ENCODE data around the gene EXOC6. TPM values are rescaled to one million over a fixed set of nuclear protein-coding genes. Genes with fewer than 3 reads are reported as not detected.
A peak's percentile ranks its signal among the peaks of the same experiment; 100 is the strongest.

Gene EXOC6
- polyA plus RNA-seq, 1 donor from 2014 or later = 26.3 TPM

GRCh38 chr10:92849576-92850090 lies 1.3 kb downstream of the EXOC6 start:
- H4K20me1 ChIP-seq (ENCODE audit: insufficient read depth) = no peaks in the 10 kb centered on the region
- H3K4me2 ChIP-seq (ENCODE audit: low read length) = peak overlapping the region; percentile 93
- peak overlapping the region; percentile 97 for H3K4me3 ChIP-seq (ENCODE audit: low read length)
- TF ChIP-seq TAF1 (IDR thresholded peaks at IDR 0.05; ENCODE audit: low read depth) = no peak
- no peak for TF ChIP-seq RAD21 (conservative IDR thresholded peaks at IDR 0.05)
- no peak for TF ChIP-seq EZH2 (IDR thresholded peaks at IDR 0.05; ENCODE audit: borderline replicate concordance, insufficient read depth, low read length, poor library complexity, severe bottlenecking)
- no peak for TF ChIP-seq CTCF (IDR thresholded peaks at IDR 0.05; ENCODE audit: poor library complexity, severe bottlenecking)
- TF ChIP-seq SMC3 (conservative IDR thresholded peaks at IDR 0.05; ENCODE audit: poor library complexity) = no peak
- no peak for TF ChIP-seq POLR2AphosphoS5 (IDR thresholded peaks at IDR 0.05)
- no peak for TF ChIP-seq MXI1 (conservative IDR thresholded peaks at IDR 0.05; ENCODE audit: poor library complexity, severe bottlenecking)
- TF ChIP-seq REST (IDR thresholded peaks at IDR 0.05; ENCODE audit: borderline replicate concordance) = no peak
- TF ChIP-seq EP300 (conservative IDR thresholded peaks at IDR 0.05; ENCODE audit: poor library complexity, severe bottlenecking) = no peak
- peak overlapping the region; percentile 85 for H3K9ac ChIP-seq (ENCODE audit: low read length)
- peaks cover 28% of the 10 kb centered on the region for H3K79me2 ChIP-seq (replicated peaks; ENCODE audit: insufficient read depth, low read length)
- no peak overlapping the region for H3K27ac ChIP-seq (ENCODE audit: low read length)
- H2AFZ ChIP-seq (ENCODE audit: low read depth, low read length) = no peak overlapping the region
- no peaks in the 10 kb centered on the region for H3K9me3 ChIP-seq (ENCODE audit: low read length)
- H3K9me2 ChIP-seq (ENCODE audit: insufficient read depth, low read length) = no peaks in the 10 kb centered on the region
- no peaks in the 10 kb centered on the region for H3F3A ChIP-seq (ENCODE audit: insufficient read depth, low read length, poor library complexity, severe bottlenecking)
- H3K27me3 ChIP-seq (ENCODE audit: insufficient read depth, low read depth, low read length) = no peaks in the 10 kb centered on the region
- no peaks in the 10 kb centered on the region for H3K36me3 ChIP-seq (ENCODE audit: insufficient read depth, low read length)

- TF ChIP-seq TAF1 (IDR thresholded peaks at IDR 0.05; ENCODE audit: low read depth) = no peak
- TF ChIP-seq MXI1 (conservative IDR thresholded peaks at IDR 0.05; ENCODE audit: poor library complexity, severe bottlenecking) = no peak
- TF ChIP-seq RAD21 (conservative IDR thresholded peaks at IDR 0.05) = no peak
- no peak for TF ChIP-seq REST (IDR thresholded peaks at IDR 0.05; ENCODE audit: borderline replicate concordance)
- Histone ChIP-seq H3K36me3 (ENCODE audit: insufficient read depth, low read length) (no peaks in the 10 kb centered on the region), H3K79me2 (replicated peaks; ENCODE audit: insufficient read depth, low read length) (peaks cover 33% of the 10 kb centered on the region), H3K27me3 (ENCODE audit: insufficient read depth, low read depth, low read length) (no peaks in the 10 kb centered on the region), H3K9me2 (ENCODE audit: insufficient read depth, low read length) (no peaks in the 10 kb centered on the region), H3K4me3 (ENCODE audit: low read length) (peak overlapping the region; percentile 97), H3F3A (ENCODE audit: insufficient read depth, low read length, poor library complexity, severe bottlenecking) (no peaks in the 10 kb centered on the region), H3K9me3 (ENCODE audit: low read length) (no peaks in the 10 kb centered on the region), H3K4me2 (ENCODE audit: low read length) (peak overlapping the region; percentile 93), H2AFZ (ENCODE audit: low read depth, low read length) (no peak overlapping the region), H3K9ac (ENCODE audit: low read length) (no peak overlapping the region), H3K27ac (ENCODE audit: low read length) (no peak overlapping the region), H4K20me1 (ENCODE audit: insufficient read depth) (no peaks in the 10 kb centered on the region)
These were observed 1.9 kb downstream of the EXOC6 start for GRCh38 chr10:92850185-92850584.

All from neural cell (in vitro differentiated cells).